SK-N-MC (cell line): Measurements from ENCODE around the gene REC114.
"Not testable (repeated sequence)": the region's sequence is repeated elsewhere in the genome, so short reads cannot be mapped to it uniquely, and the experiment has no call there.

Experiments used
- DNase-seq: peaks from one replicate; pipeline ENCODE4 v3.0.0-alpha.2; 2011; ENCODE audit warnings: low read depth, low spot score
- H3K27ac ChIP-seq: fragments of 200-600 bp; sonication (generic); 2 replicates; pipeline ENCODE4 v1.5.1; 2016; ENCODE audit warnings: mixed run types
- H3K36me3 ChIP-seq: fragments of 200-600 bp; sonication (generic); 2 replicates; pipeline ENCODE4 v1.6.1; 2017; ENCODE audit warnings: antibody characterized with exemption, low read length, mixed read lengths; ENCODE audit not compliant: insufficient read depth
- H3K4me3 ChIP-seq: fragments of 200-600 bp; sonication (generic); 2 replicates; pipeline ENCODE4 v1.5.1; 2016
- H3K9ac ChIP-seq: fragments of 200-600 bp; sonication (generic); 2 replicates; pipeline ENCODE4 v1.8.0; 2017; ENCODE audit warnings: mixed run types, mixed read lengths; ENCODE audit not compliant: insufficient read length
- H3K9me3 ChIP-seq: fragments of 200-600 bp; sonication (generic); 2 replicates; pipeline ENCODE4 v1.6.1; 2017; ENCODE audit warnings: low read depth, mild to moderate bottlenecking, antibody characterized with exemption, low read length, moderate library complexity, mixed read lengths
- EZH2 ChIP-seq: fragments of 200-600 bp; sonication (generic); IDR thresholded peaks from one replicate; pipeline ENCODE4 v1.6.1; 2017; ENCODE audit warnings: antibody characterized with exemption
- FOXP2 ChIP-seq: optimal IDR thresholded peaks from 2 replicates; pipeline ENCODE3; 2011; ENCODE audit warnings: mild to moderate bottlenecking, moderate library complexity; ENCODE audit not compliant: insufficient read depth; ENCODE audit errors: extremely low read length, control extremely low read depth
- POLR2AphosphoS5 ChIP-seq: IDR thresholded peaks from 2 replicates; pipeline ENCODE4 v1.6.1; 2012; ENCODE audit warnings: mild to moderate bottlenecking, low read depth, low read length, borderline replicate concordance

The REC114 gene

GRCh38 chr15:73442421-73442820 lies 543 bp upstream of the REC114 start:
- Histone ChIP-seq H3K9me3 (no peaks in the 10 kb centered on the region), H3K36me3 (no peaks in the 10 kb centered on the region), H3K9ac (no peak overlapping the region), H3K27ac (no peak overlapping the region), H3K4me3 (no peak overlapping the region)
- TF ChIP-seq FOXP2, result no peak
- TF ChIP-seq POLR2AphosphoS5, result no peak
- no peak for TF ChIP-seq EZH2
- DNase-seq, result no peak

GRCh38 chr15:73447471-73447870 lies 4.5 kb downstream of the REC114 start:
- H3K9ac ChIP-seq, H3K9me3 ChIP-seq, H3K27ac ChIP-seq, H3K36me3 ChIP-seq, DNase-seq, H3K4me3 ChIP-seq: not testable (repeated sequence)

GRCh38 chr15:73448158-73448758 lies 5.3 kb downstream of the REC114 start:
- H3K4me3 ChIP-seq, H3K9me3 ChIP-seq, H3K9ac ChIP-seq, H3K27ac ChIP-seq, DNase-seq, H3K36me3 ChIP-seq: not testable (repeated sequence)

- not testable (repeated sequence) for H3K36me3 ChIP-seq, H3K4me3 ChIP-seq, H3K27ac ChIP-seq, DNase-seq, H3K9me3 ChIP-seq, H3K9ac ChIP-seq
Observed at GRCh38 chr15:73449980-73450379, 7.0 kb downstream of the REC114 start.

- DNase-seq, result no peak
Observed at GRCh38 chr15:73454096-73454495, 11.1 kb downstream of the REC114 start.

GRCh38 chr15:73455876-73456275 lies 12.9 kb downstream of the REC114 start:
- TF ChIP-seq EZH2 (no peak), FOXP2 (no peak), POLR2AphosphoS5 (no peak)
- H3K9ac ChIP-seq, result no peak overlapping the region
- no peaks in the 10 kb centered on the region for H3K36me3 ChIP-seq
- H3K4me3 ChIP-seq, result no peak overlapping the region
- no peaks in the 10 kb centered on the region for H3K9me3 ChIP-seq
- no peak for DNase-seq
- H3K27ac ChIP-seq, result no peak overlapping the region

More at GRCh38 chr15:73454096-73454495, 11.1 kb downstream of the REC114 start:
- H3K4me3 ChIP-seq, result no peak overlapping the region
- H3K9ac ChIP-seq, result no peak overlapping the region
- TF ChIP-seq EZH2 (no peak), FOXP2 (no peak), POLR2AphosphoS5 (no peak)
- H3K9me3 ChIP-seq, result no peaks in the 10 kb centered on the region
- no peak overlapping the region for H3K27ac ChIP-seq
- H3K36me3 ChIP-seq, result no peaks in the 10 kb centered on the region

- H3K9ac ChIP-seq, result no peak overlapping the region
- TF ChIP-seq EZH2, result no peak
- no peak for TF ChIP-seq POLR2AphosphoS5
- TF ChIP-seq FOXP2, result no peak
- H3K9me3 ChIP-seq, result no peaks in the 10 kb centered on the region
- no peak overlapping the region for H3K4me3 ChIP-seq
- no peak for DNase-seq
- no peak overlapping the region for H3K27ac ChIP-seq
- H3K36me3 ChIP-seq, result no peaks in the 10 kb centered on the region
Observed at GRCh38 chr15:73457334-73457733, 14.4 kb downstream of the REC114 start.

- TF ChIP-seq POLR2AphosphoS5, result no peak
- TF ChIP-seq EZH2, result no peak
- no peak for TF ChIP-seq FOXP2
- Histone ChIP-seq H3K4me3 (no peak overlapping the region), H3K27ac (no peak overlapping the region), H3K9me3 (no peaks in the 10 kb centered on the region), H3K9ac (no peak overlapping the region), H3K36me3 (no peaks in the 10 kb centered on the region)
- no peak for DNase-seq
Observed at GRCh38 chr15:73460662-73461061, 17.7 kb downstream of the REC114 start.

- Histone ChIP-seq H3K4me3 (no peak overlapping the region), H3K9me3 (no peaks in the 10 kb centered on the region), H3K9ac (no peak overlapping the region), H3K27ac (no peak overlapping the region), H3K36me3 (no peaks in the 10 kb centered on the region)
- no peak for DNase-seq
- TF ChIP-seq EZH2, result no peak
Observed at GRCh38 chr15:73464602-73465001, 21.6 kb downstream of the REC114 start.

- TF ChIP-seq POLR2AphosphoS5 (no peak), FOXP2 (no peak), EZH2 (no peak)
- DNase-seq, result no peak
- no peaks in the 10 kb centered on the region for H3K9me3 ChIP-seq
- no peak overlapping the region for H3K27ac ChIP-seq
- no peak overlapping the region for H3K9ac ChIP-seq
- H3K36me3 ChIP-seq, result no peaks in the 10 kb centered on the region
- H3K4me3 ChIP-seq, result no peak overlapping the region
Observed at GRCh38 chr15:73467758-73468157, 24.8 kb downstream of the REC114 start.
